K562 (cell line): ENCODE results near the gene PLCD4. TPM values are rescaled to one million over a fixed set of nuclear protein-coding genes. Genes with fewer than 3 reads are reported as not detected.

Source experiments
- ATAC-seq: fragments of 200-7000 bp; cut with Tn5 transposase; 3 replicates; pipeline ENCODE4 v1.9.1; 2020; ENCODE audit warnings: moderate library complexity
- BruUV-seq: library from RNA; stranded (reverse); fragments of 400-500 nt; replicated peaks from 2 replicates; lab custom pipeline; 2021; lab: Mats Ljungman, UMichigan
- CTCF ChIA-PET: fragments of 300-600 bp; formaldehyde crosslinking; extraction: SDS; loops from one replicate; lab custom pipeline; 2021; ENCODE audit warnings: low intra/inter-chr PET ratio; lab: Yijun Ruan, JAX
- POLR2A ChIA-PET: fragments of 300-600, 350-650 bp; sonication (Branson Sonifier 250); formaldehyde crosslinking; extraction: SDS; loops from one replicate; lab custom pipeline; 2021; ENCODE audit warnings: antibody characterized with exemption, inconsistent platforms; lab: Yijun Ruan, JAX
- DNase-seq, 4 experiments: peaks; one replicate each; pipeline versions ENCODE4 v3.0.0 to v3.0.0-alpha.2; 2011 to 2018; ENCODE audit warnings: low spot score in 3 of 4, mixed read lengths in 3 of 4; ENCODE audit errors: extremely low read depth in 1 of 4
- FAIRE-seq: peaks from 2 replicates; lab custom pipeline; 2011; peaks lifted over from hg19 to GRCh38; lab: Jason Lieb, UNC
- H2AFZ ChIP-seq: 2 replicates; pipeline ENCODE4 v1.6.0; 2011; ENCODE audit warnings: low read depth, low read length, control low read depth, inconsistent platforms
- H3K27ac ChIP-seq: fragments of 200-600 bp; 3 replicates; pipeline ENCODE4 v1.8.0; 2011; ENCODE audit warnings: low read depth, mild to moderate bottlenecking, control low read depth, inconsistent platforms, low read length, moderate library complexity, mixed read lengths; ENCODE audit errors: extremely low read depth
- H3K27me3 ChIP-seq, 2 experiments: fragments of 300-600 bp in 1 of 2; 2 replicates in 1 of 2; 3 replicates in 1 of 2; pipeline versions ENCODE4 v1.6.0 to v1.8.0; 2011; ENCODE audit warnings: inconsistent platforms in 2 of 2, low read length in 2 of 2, mild to moderate bottlenecking in 1 of 2, mixed read lengths in 1 of 2, moderate library complexity in 1 of 2; ENCODE audit not compliant: control insufficient read depth in 2 of 2, insufficient read depth in 2 of 2
- H3K36me3 ChIP-seq: fragments of 300-600 bp; 3 replicates; pipeline ENCODE4 v1.8.0; 2011; ENCODE audit warnings: mild to moderate bottlenecking, low read length, inconsistent platforms; ENCODE audit not compliant: control insufficient read depth, insufficient read depth
- H3K4me1 ChIP-seq, 2 experiments: fragments of 200-600 bp in 1 of 2; replicated peaks in 1 of 2; 2 replicates in 1 of 2; 3 replicates in 1 of 2; pipeline versions ENCODE4 v1.5.1 to v1.8.0; 2011; ENCODE audit warnings: inconsistent platforms in 2 of 2, low read length in 2 of 2, mild to moderate bottlenecking in 1 of 2, mixed read lengths in 1 of 2, moderate library complexity in 1 of 2; ENCODE audit not compliant: control insufficient read depth in 2 of 2, insufficient read depth in 2 of 2
- H3K4me2 ChIP-seq: 2 replicates; pipeline ENCODE4 v1.6.1; 2011; ENCODE audit warnings: low read length, control low read depth, inconsistent platforms, mixed read lengths; ENCODE audit not compliant: insufficient read depth
- H3K4me3 ChIP-seq: fragments of 200-600 bp; sonication (generic), shearing (Covaris generic); 2 replicates; pipeline ENCODE4 v1.5.1; 2016; ENCODE audit warnings: control low read depth, inconsistent platforms
- H3K79me2 ChIP-seq: fragments of 200-600 bp; 3 replicates; pipeline ENCODE4 v1.8.0; 2011; ENCODE audit warnings: low read length, inconsistent platforms; ENCODE audit not compliant: control insufficient read depth, insufficient read depth
- H3K9ac ChIP-seq, 2 experiments: 2 replicates each; pipeline versions ENCODE4 v1.6.0 to v1.6.1; 2011; ENCODE audit warnings: low read depth in 2 of 2, low read length in 2 of 2, control low read depth in 1 of 2, inconsistent platforms in 1 of 2, mild to moderate bottlenecking in 1 of 2, mixed read lengths in 1 of 2; ENCODE audit not compliant: insufficient read depth in 1 of 2
- H3K9me1 ChIP-seq: one replicate; pipeline ENCODE4 v1.6.0; 2011; ENCODE audit warnings: inconsistent platforms, mild to moderate bottlenecking, low read length, moderate library complexity; ENCODE audit not compliant: control insufficient read depth, insufficient read depth
- H3K9me3 ChIP-seq: replicated peaks from 2 replicates; pipeline ENCODE4 v1.5.1; 2011; ENCODE audit warnings: low read depth, low read length, inconsistent platforms; ENCODE audit not compliant: control insufficient read depth, insufficient read depth
- H4K20me1 ChIP-seq: replicated peaks from 2 replicates; pipeline ENCODE4 v1.6.1; 2011; ENCODE audit warnings: low read length, inconsistent platforms, mixed read lengths; ENCODE audit not compliant: control insufficient read depth, insufficient read depth
- BCOR ChIP-seq: fragments of 450-650 bp; IDR thresholded peaks from 2 replicates; pipeline ENCODE4 v1.6.1; 2016
- FOXJ3 ChIP-seq: sonication (generic); formaldehyde crosslinking; IDR thresholded peaks from 2 replicates; pipeline ENCODE4 v1.4.0; 2020; ENCODE audit warnings: mild to moderate bottlenecking, missing genetic modification reagents
- HNRNPL ChIP-seq: fragments of 200-400 bp; formaldehyde crosslinking; IDR thresholded peaks from 2 replicates; pipeline ENCODE4 v1.6.1; 2017; ENCODE audit warnings: low read depth, mild to moderate bottlenecking, low read length
- NCOA1 ChIP-seq: fragments of 450-650 bp; IDR thresholded peaks from 2 replicates; pipeline ENCODE4 v1.6.1; 2016; ENCODE audit warnings: low read depth
- NFRKB ChIP-seq: fragments of 450-650 bp; IDR thresholded peaks from 2 replicates; pipeline ENCODE4 v1.6.1; 2016; ENCODE audit warnings: low read depth
- PRMT5 ChIP-seq: sonication (generic); formaldehyde crosslinking; IDR thresholded peaks from 2 replicates; pipeline ENCODE4 v1.5.0; 2020; ENCODE audit warnings: missing genetic modification reagents
- RBM25 ChIP-seq: fragments of 200-400 bp; formaldehyde crosslinking; IDR thresholded peaks from 2 replicates; pipeline ENCODE4 v1.6.1; 2018; ENCODE audit warnings: low read length, low read depth, moderate library complexity; ENCODE audit not compliant: severe bottlenecking
- SMAD3 ChIP-seq: fragments of 450-650 bp; formaldehyde crosslinking; conservative IDR thresholded peaks from 2 replicates; pipeline ENCODE4 v1.4.0; 2020; ENCODE audit warnings: mild to moderate bottlenecking
- YY1 ChIP-seq, 3 experiments: IDR thresholded peaks; 2 replicates each; pipeline ENCODE4 v1.6.1; 2011; ENCODE audit warnings: low read length in 2 of 3, mild to moderate bottlenecking in 2 of 3, moderate library complexity in 2 of 3, borderline replicate concordance in 1 of 3, control low read depth in 1 of 3, low read depth in 1 of 3; ENCODE audit not compliant: insufficient read depth in 3 of 3, insufficient replicate concordance in 2 of 3, control insufficient read depth in 1 of 3, insufficient read length in 1 of 3; ENCODE audit errors: extremely low read depth in 1 of 3
- ZNF165 ChIP-seq: fragments of 250-450 bp; sonication (Bioruptor Pico); IDR thresholded peaks from 2 replicates; pipeline ENCODE4 v1.4.0; 2020; ENCODE audit warnings: borderline replicate concordance
- ZNF584 ChIP-seq: fragments of 200-800 bp; sonication (Bioruptor generic); IDR thresholded peaks from 2 replicates; pipeline ENCODE4 v1.6.1; 2016; ENCODE audit warnings: low read depth, mild to moderate bottlenecking, missing genetic modification characterization, missing compliant biosample characterization
- ZNF77 ChIP-seq: fragments of 250-450 bp; sonication (Bioruptor Pico); IDR thresholded peaks from 2 replicates; pipeline ENCODE4 v1.5.0; 2020
- WGBS: fragments of 100-300 bp; shearing (Covaris generic); methylation state at CpG from one replicate; pipeline ENCODE4 v1.1.6; 2016; ENCODE audit warnings: low coverage, mixed read lengths; ENCODE audit not compliant: insufficient coverage; ENCODE audit errors: missing lambda C conversion rate; 5-methylcytosine and 5-hydroxymethylcytosine counted together
- in situ Hi-C: fragments of 300-500 bp; cut with MboI; formaldehyde crosslinking; loops from 4 replicates; pipeline ENCODE4 v1.15.0; 2018; ENCODE audit warnings: inconsistent platforms, mixed read lengths
- intact Hi-C: fragments of 100-400 bp; cut with micrococcal nuclease; formaldehyde crosslinking; loops from 2 replicates; pipeline ENCODE4 v1.14.2; 2022
- polyA plus RNA-seq, 8 experiments: library from polyadenylated mRNA; depleted of rRNA in 4 of 8; stranded (reverse) in 5 of 8; unstranded in 3 of 8; fragments of >200 nt; fragmentation: Nextera tagmentation in 2 of 8; fragmentation: Illumina TruSeq in 1 of 8; extraction: Ambion mirVana in 2 of 8; extraction: Trizol in 1 of 8; gene quantifications; 2 replicates each; pipeline versions ENCODE4 v1.2.1 to v1.2.3, GENCODE V29; 2011 to 2014; ENCODE audit warnings: inconsistent platforms in 1 of 8, missing spikeins in 1 of 8
- total RNA-seq, 7 experiments: library from RNA; depleted of rRNA in 6 of 7; stranded (reverse); fragments of >200 nt in 6 of 7; fragmentation: Illumina TruSeq in 2 of 7; extraction: Trizol in 2 of 7; gene quantifications; 2 replicates each; pipeline versions ENCODE4 v1.2.1 to v1.2.3, GENCODE V29; 2011 to 2021; ENCODE audit warnings: low replicate concordance in 1 of 7
- TF ChIP-seq, protein P1 (sequence below), 2 experiments: IDR thresholded peaks in 1 of 2; conservative IDR thresholded peaks in 1 of 2; 2 replicates each; pipeline ENCODE4 v1.6.1; 2016; ENCODE audit warnings: low read depth in 2 of 2, mild to moderate bottlenecking in 1 of 2, missing compliant biosample characterization in 1 of 2, missing genetic modification characterization in 1 of 2, moderate library complexity in 1 of 2
- TF ChIP-seq, protein P2 (sequence below): fragments of 450-650 bp; IDR thresholded peaks from 2 replicates; pipeline ENCODE4 v1.6.1; 2016; ENCODE audit warnings: missing biosample characterization, missing genetic modification characterization

Gene PLCD4
- total and polyA plus RNA-seq, 9 of the 15 experiments (the other 6 are each of a cell fraction or from before 2014, with no cell fraction given), result 0.13 to 0.38 TPM; not detected in 7

DNA sequence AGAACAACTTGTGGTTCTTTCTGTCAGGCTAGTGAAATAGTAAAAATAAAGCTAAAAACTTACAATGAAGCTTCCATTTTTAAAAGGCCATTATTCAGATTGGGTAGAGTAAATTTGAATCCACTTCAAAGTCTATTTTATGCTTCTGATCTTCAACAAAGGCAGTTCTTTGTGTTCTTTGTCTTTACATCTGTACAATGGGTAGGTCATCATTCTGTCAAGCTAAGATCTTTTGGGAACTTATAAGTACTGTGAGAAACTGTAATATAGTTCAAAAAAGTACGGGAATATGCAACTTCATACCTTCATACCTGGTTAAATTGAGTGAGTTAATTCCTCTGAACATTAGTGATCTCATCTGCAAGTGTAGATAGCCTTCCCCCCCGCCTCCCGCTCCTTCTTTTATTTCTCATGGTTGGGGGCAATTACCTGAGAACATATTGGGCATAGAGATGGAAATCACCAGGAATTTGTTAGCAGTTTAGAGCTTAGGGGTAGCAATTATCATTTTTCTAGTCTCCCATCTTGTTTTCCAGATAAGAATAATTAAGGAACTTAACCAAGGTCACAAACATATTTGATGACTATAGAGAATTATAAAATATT, 29.3 kb upstream of the PLCD4 start:
- H3K79me2 ChIP-seq, result peaks cover 68% of the 10 kb centered on the region
- TF ChIP-seq SMAD3, result no peak
- no peak for TF ChIP-seq PRMT5 (CRISPR knock-in tag)
- TF ChIP-seq YY1 (IDR thresholded peaks at IDR 0.05; ENCODE audit: borderline replicate concordance in 1 of 3, control insufficient read depth in 1 of 3, extremely low read depth in 1 of 3, insufficient read depth in 3 of 3, insufficient read length in 1 of 3, insufficient replicate concordance in 2 of 3, low read depth in 1 of 3, low read length in 2 of 3), result no peak
- no peak for TF ChIP-seq FOXJ3 (CRISPR knock-in tag)
- peak; percentile 34; the same call in 1 of the 2 replicates for TF ChIP-seq BCOR
- TF ChIP-seq ZNF165 (CRISPR knock-in tag), result no peak
- TF ChIP-seq, protein P1, sequence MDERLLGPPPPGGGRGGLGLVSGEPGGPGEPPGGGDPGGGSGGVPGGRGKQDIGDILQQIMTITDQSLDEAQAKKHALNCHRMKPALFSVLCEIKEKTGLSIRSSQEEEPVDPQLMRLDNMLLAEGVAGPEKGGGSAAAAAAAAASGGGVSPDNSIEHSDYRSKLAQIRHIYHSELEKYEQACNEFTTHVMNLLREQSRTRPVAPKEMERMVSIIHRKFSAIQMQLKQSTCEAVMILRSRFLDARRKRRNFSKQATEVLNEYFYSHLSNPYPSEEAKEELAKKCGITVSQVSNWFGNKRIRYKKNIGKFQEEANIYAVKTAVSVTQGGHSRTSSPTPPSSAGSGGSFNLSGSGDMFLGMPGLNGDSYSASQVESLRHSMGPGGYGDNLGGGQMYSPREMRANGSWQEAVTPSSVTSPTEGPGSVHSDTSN (CRISPR knock-in tag; IDR thresholded peaks at IDR 0.05; ENCODE audit: low read depth), result no peak
- TF ChIP-seq, protein P1 (tag; conservative IDR thresholded peaks at IDR 0.05; ENCODE audit: low read depth), result no peak
- TF ChIP-seq RBM25, result peak; percentile 64
- TF ChIP-seq ZNF584 (CRISPR knock-in tag), result no peak
- TF ChIP-seq NFRKB, result no peak
- TF ChIP-seq NCOA1, result no peak
- TF ChIP-seq, protein P2, sequence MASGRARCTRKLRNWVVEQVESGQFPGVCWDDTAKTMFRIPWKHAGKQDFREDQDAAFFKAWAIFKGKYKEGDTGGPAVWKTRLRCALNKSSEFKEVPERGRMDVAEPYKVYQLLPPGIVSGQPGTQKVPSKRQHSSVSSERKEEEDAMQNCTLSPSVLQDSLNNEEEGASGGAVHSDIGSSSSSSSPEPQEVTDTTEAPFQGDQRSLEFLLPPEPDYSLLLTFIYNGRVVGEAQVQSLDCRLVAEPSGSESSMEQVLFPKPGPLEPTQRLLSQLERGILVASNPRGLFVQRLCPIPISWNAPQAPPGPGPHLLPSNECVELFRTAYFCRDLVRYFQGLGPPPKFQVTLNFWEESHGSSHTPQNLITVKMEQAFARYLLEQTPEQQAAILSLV (tag), result no peak
- TF ChIP-seq ZNF77 (CRISPR knock-in tag), result no peak
- no peak for TF ChIP-seq HNRNPL
- H3K9ac ChIP-seq, result no peak overlapping the region
- H3K27ac ChIP-seq, result no peak overlapping the region
- ChIA-PET CTCF (no interaction called here), POLR2A (interaction anchor here (0.9 to 2.5 kb wide), 2 partner anchors 9 to 12 kb away, joined by 3 to 11 read pairs; no protein-coding TSS in a partner anchor)
- ATAC-seq (no peak), FAIRE-seq (no peak), DNase-seq (no peak)
- in situ Hi-C loops (no loop called here), intact Hi-C loops (no loop called here)
- H3K9me3 ChIP-seq, result no peaks in the 10 kb centered on the region
- H3K4me2 ChIP-seq, result no peak overlapping the region
- no peaks in the 10 kb centered on the region for H4K20me1 ChIP-seq
- no peak overlapping the region for H2AFZ ChIP-seq
- no peak overlapping the region for H3K4me3 ChIP-seq
- H3K4me1 ChIP-seq, result no peaks in the 10 kb centered on the region; a peak in 1 of 5 replicates
- H3K36me3 ChIP-seq, result peaks cover 56% of the 10 kb centered on the region
- BruUV-seq, result no TSS peak
- WGBS, result 91% methylated on average over 3 of the region's 3 CpGs
- no peaks in the 10 kb centered on the region for H3K27me3 ChIP-seq
- H3K9me1 ChIP-seq, result peaks cover 3% of the 10 kb centered on the region
